Central memory CD4-positive, alpha-beta T cell (primary cell): Measurements from ENCODE around the gene GALNT10.

ENCODE experiments used
- DNase-seq: peaks from one replicate; pipeline ENCODE4 v3.0.0; 2022

The GALNT10 gene

GRCh38 chr5:154410786-154411185, 220.3 kb downstream of the GALNT10 start:
- DNase-seq: no peak

GRCh38 chr5:154411338-154411737, 220.8 kb downstream of the GALNT10 start:
- no peak for DNase-seq

- DNase-seq: no peak
Observed at GRCh38 chr5:154412316-154412715, 221.8 kb downstream of the GALNT10 start.

GRCh38 chr5:154412925-154413324, 222.4 kb downstream of the GALNT10 start:
- no peak for DNase-seq

GRCh38 chr5:154415114-154415513, 224.6 kb downstream of the GALNT10 start:
- no peak for DNase-seq

- DNase-seq: no peak
Observed at GRCh38 chr5:154418344-154418820, 227.8 kb downstream of the GALNT10 start.

- no peak for DNase-seq
Observed at GRCh38 chr5:154419236-154419635, 228.7 kb downstream of the GALNT10 start.

- no peak for DNase-seq
Observed at GRCh38 chr5:154421868-154422267, 231.3 kb downstream of the GALNT10 start.

GRCh38 chr5:154422298-154422697, 231.8 kb downstream of the GALNT10 start:
- no peak for DNase-seq

GRCh38 chr5:154428208-154428607, 237.7 kb downstream of the GALNT10 start:
- DNase-seq: no peak

- DNase-seq: no peak
Observed at GRCh38 chr5:154429341-154429740, 238.8 kb downstream of the GALNT10 start.

- no peak for DNase-seq
Observed at GRCh38 chr5:154430466-154430865, 239.9 kb downstream of the GALNT10 start.

GRCh38 chr5:154430961-154431630, 240.6 kb downstream of the GALNT10 start:
- DNase-seq: no peak

- no peak for DNase-seq
Observed at GRCh38 chr5:154435226-154435625, 244.7 kb downstream of the GALNT10 start.

GRCh38 chr5:154437281-154437965, 246.9 kb downstream of the GALNT10 start:
- DNase-seq: no peak

- DNase-seq: no peak
Observed at GRCh38 chr5:154440540-154440939, 250.0 kb downstream of the GALNT10 start.

GRCh38 chr5:154442801-154443200, 252.3 kb downstream of the GALNT10 start:
- DNase-seq: no peak

GRCh38 chr5:154444556-154445421, 254.3 kb downstream of the GALNT10 start:
- DNase-seq: peak; percentile 2

- peak; percentile 96 for DNase-seq
Observed at GRCh38 chr5:154445422-154446194, 255.1 kb downstream of the GALNT10 start, which contains the start of gene SAP30L. SAP30L (plus strand) TSS chr5:154445997; CDS start chr5:154446605, 608 bp downstream.

- DNase-seq: peak; percentile 20
Observed at GRCh38 chr5:154446195-154447088, 255.9 kb downstream of the GALNT10 start.

GRCh38 chr5:154447089-154447725, 256.7 kb downstream of the GALNT10 start:
- peak; percentile 16 for DNase-seq
